H4 (cell line): ENCODE results near the gene SLC35E4. TPM values are rescaled to one million over a fixed set of nuclear protein-coding genes. Genes with fewer than 3 reads are reported as not detected.
A peak's percentile ranks its signal among the peaks of the same experiment; 100 is the strongest.
"Not testable (repeated sequence)": the region's sequence is repeated elsewhere in the genome, so short reads cannot be mapped to it uniquely, and the experiment has no call there.

Source experiments
- DNase-seq: peaks from one replicate; pipeline ENCODE4 v3.0.0-alpha.2; 2015; ENCODE audit warnings: low spot score
- total RNA-seq: library from RNA; depleted of rRNA; stranded (reverse); fragments of >200 nt; shearing (Covaris generic); gene quantifications from 2 replicates; pipeline ENCODE4 v1.2.3, GENCODE V29; 2014

Gene SLC35E4
- total RNA-seq, 1 experiment from 2014 or later, result 0.56 TPM

DNA sequence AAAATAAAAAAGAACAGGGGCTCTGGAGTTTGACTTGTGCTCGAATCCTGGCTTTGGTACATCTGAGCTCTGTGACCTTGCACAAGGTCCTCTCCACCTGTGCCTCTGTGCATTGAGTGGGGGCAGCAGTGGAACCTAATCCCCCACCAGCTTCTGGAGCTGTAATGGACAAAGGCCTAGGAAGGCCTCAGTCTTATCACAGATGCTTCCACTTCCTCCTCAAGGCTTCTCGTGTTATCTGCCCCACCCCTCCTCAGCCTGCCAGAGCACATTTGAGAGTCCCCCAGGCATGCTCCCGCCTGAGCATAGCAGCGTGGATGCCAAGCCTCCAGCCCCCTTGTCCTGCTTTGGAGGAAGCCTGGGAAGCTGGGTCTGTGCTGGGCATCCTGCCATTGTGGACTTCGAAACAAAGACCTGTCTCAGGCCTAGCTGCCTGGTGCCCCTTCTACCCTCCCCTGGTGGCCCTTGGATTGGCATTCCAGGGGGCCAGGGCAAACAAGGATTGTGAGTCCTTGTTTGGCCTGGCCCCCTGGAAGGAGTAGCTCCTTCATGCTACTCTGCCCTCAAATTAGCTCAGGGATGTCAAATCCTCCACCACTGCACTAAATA lies 15.0 kb downstream of the SLC35E4 start:
- no peak for DNase-seq

DNA sequence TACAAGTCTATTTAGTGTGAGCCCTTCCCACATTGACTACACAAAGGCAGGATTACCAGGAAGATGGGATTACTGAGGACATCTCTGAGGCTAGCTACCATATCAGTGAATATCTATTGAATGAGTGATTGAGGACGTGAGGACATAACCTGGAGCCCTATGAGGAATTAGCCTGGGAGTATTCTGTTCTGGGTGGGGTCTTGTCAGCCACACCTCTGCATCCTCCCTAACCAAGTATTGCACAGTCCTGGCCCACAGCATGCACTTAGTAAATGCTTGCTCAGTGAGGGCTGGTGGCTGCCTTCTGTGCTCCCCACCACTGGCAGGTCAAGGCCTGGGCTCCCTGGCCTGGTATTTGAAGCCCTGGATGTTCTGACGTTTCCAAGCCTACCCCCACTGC lies 17.3 kb downstream of the SLC35E4 start:
- DNase-seq, result no peak

DNA sequence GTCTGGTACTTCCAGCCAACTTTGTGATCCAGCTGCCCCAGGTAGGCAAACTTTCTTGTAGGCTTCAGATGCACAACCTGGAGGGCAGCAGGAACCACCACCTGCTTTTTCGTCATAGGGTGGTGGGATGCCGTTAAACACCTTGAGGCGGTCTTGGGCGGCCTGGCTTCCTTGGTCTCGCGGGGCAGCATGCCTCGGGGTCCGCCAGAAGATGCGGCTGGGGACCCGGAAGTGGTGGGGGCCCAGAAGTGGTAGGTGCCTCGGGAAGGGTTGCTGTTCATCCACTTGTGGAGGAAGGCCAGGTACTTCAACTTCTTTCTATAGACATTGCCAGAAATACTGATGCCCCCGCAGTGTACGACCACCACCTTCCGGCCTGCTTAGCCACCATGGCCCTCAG lies 18.8 kb downstream of the SLC35E4 start:
- DNase-seq, result no peak

DNA sequence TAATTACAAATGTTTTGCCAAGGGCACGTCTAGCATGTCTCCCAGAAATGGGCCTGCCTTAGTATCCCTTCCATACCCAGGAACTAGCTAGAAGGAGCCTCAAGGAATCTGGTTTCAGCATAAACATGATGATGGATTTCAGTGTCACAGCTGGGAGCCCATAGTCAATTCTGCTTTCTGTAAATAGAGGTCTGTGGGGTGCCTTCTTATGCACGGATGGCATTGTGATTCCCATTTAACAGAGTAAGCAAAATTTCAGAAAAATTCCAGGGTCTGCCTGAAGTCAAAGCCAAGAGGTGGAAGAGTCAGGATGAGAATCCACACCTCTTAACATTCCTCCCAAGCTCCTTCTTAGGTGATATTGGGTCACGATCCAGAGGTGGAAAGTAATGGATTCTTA lies 20.0 kb downstream of the SLC35E4 start:
- DNase-seq, result no peak

DNA sequence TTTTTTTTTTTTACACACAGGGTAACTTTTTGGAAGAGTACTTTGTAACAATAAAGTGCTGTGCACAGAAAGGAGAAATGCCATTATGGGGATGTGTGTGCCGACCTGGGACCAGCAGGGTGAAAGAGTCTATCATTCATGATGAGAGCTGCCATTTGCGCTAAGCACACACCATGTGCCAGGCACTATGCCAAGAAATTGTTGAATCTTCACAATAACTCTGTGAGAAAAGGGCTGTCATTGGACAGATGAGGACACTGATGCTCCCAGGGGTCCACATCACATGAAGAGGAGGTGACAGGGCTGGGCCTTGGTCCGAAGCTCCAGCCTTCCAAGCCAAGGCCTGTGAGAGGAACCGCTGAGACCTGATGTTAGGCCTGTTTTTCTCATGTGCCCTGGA lies 26.5 kb downstream of the SLC35E4 start:
- no peak for DNase-seq

DNA sequence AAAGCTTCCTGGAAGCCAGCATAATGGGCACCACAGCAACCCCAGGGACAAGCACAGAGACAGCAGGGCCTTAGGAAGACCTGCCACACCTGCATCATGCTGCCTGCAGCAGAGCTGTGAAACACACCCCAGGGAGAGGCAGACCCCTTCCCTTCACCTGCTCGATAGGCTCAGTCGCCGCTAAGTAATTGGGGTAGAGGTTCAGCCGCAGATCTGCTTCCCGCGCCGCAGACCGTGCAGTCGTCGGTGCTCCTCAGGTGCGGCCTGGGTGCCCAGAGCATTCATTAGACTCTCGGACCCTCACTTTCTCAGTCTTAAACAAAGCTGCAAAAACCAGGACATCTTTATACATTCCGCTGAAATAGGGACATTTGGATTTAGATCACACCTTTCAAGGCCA lies 29.2 kb downstream of the SLC35E4 start:
- DNase-seq, result no peak

DNA sequence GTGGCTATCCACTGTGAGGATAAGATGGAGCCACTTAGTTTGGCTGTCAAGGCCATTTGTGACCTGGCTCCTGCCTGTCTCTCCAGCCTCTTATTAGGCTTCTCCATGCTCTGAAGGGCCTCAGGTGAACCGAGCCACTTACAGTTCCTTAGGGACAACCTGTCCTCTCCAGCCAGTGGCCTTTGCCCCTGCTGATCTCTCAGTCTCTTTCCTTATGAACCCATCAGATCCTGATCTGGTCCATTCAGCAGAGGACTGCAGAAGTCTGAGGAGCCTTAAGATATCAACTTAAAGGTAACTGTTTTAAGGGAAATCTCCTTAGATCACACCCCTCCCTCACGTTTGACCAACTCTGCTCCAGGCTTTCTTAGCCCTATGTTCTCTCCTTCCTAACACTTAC lies 29.7 kb downstream of the SLC35E4 start:
- no peak for DNase-seq

DNA sequence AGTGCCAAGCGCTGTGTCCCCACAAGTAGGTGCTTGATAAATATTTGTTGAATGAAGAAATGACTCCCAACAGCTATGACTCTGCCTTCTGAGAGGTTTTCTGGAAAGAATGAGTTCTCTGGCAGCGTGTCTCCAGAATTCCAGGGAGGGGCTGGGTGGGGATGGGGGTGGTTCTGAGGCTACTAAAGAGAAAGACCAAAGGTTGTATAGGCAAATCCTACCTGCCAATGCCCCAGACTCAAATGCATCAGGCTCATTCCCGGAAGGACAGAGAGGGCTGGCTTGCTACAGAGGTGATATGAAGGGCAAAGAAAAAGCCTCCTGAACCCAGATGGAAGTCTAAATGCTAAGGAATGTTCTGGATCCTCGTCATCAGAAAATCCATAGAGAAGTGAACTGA lies 30.2 kb downstream of the SLC35E4 start:
- DNase-seq, result no peak

DNA sequence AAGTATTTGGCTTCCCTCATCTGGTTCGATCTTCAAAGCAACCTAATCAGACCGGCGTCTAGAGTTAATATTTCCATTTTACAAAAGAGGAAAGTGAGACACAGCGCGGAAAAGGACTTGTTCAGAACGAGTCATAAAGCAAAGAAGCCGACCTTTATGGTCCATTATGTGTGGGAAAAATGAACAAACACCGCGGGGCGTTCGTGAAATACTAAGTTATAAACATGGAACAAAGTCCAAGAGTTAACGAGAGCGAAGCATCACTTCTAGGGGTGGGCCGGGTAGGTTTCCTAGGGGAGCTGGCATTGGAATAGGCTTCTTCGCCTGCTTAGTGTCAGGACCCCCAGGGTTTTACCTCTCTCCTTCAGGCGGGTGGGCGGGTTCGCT lies 31.5 kb downstream of the SLC35E4 start:
- no peak for DNase-seq

DNA sequence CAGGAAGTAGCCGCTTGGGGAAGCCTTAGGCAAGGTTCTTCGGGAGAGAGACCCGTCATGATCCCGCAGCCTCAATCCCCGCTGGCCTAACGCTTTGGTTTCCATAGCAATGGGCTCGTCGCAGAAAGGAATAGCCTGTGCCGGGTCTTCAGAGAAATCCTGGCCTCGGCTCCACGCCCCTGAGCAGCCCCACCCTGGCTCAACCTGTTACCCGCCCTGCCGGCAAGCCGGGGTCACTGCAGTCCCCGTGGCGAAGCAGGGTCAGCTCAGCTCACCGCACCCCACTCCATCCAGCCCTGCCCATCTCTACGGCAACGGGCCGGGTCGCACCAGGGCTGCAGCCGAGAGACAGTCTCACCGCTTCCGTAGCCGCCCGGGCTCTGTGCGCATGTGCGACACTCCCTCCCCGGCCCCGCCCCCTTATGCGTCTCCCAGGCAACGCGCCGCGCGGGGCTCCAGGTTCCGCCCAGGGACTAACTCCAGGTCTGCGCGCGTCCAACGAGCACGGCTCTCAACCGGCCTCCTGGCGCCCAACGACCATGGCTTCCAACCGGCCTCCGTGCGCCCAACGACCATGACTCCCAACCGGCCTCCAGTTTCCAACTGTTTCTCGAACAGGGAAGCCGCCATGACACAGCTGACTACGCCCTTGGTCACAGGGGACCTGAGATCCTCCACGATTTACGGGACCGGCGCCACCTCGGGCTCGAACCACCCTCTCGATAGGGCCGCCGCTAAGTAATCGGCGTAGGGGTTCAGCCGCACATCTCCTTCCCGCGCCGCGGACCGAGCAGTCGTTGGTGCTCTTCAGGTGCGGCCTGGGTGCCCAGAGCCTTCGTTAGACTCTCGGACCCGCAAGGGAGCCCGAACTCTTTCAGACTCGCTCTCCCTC lies 32.2 kb downstream of the SLC35E4 start, which contains the start of gene DUSP18:
TSS of gene DUSP18 (minus strand) at position 382 of the 892 bp plus-strand sequence. CDS start 3,872 bp downstream, outside the sequence.
- peak; percentile 83 for DNase-seq

DNA sequence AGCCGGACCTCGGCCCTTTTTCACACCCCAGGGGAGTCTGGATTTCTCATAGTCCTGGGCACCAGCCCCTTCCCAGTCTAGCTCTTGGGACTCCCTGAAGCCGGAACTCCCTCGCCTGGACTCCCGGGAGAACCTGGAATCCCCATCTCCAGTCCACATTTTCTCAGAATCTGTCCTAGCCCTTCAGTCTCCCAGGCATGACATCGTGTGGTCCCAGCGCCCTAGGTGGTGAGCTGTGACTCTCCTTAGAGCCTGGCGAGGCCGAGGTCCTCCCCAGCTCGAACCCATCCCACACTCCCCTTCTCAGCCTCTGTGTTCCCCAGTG lies 32.8 kb downstream of the SLC35E4 start:
- no peak for DNase-seq

DNA sequence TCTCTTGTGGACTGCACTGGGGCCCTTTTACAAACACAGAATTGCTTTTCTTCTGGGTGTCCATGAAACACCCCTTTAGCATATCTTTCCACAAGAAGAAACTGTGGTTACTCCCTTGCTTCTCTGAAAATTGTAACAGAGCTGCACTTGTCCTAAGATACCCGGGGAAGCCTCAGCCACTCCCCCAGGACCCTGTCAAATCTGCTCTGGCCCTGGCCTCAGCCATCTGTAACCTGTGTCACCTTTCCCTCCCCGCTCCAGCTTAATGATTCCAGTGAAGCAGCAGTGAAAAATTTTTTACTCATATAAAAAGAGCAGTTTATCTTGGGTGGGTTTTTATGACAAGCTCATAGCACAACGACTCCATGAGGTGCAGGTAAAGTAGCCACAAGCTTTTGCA lies 35.5 kb downstream of the SLC35E4 start:
- DNase-seq, result no peak

DNA sequence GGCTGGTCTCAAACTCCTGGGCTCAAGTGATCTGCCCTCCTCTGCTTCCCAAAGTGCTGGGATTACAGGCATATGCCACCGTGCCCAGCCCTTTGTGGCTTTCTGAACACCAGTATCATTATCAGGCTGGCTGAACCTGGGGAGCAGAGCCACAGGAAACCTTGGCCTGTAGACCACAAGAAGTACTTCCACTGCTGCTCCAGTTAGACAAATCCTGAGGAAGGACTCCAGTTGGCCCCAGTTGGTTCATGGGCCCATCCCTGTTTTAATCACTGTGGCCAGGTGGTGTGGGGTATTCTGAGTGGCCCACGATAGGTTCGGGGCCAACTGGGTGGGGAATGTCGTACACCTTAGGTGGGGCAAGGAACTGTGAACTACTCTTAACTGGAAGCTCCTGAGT lies 37.6 kb downstream of the SLC35E4 start:
- DNase-seq, result no peak

DNA sequence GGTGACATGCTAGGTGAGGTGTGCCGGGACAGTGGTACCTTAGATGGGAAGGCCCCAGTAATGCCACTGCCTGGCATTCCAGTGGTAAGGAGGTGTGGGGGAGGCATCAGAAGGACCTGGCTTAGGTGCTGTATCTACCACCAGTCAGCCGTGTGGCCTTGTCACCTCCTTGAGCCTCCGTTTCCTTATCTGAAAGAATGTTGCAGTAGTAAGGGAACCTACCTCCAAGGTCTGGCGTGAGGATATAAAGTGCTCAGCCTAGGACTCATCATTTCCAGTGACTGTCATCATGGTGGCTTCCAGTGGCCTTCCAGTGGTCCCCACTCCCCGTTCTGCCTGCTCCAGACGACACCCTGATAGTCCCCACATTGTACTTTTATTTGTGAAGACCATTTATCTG lies 38.9 kb downstream of the SLC35E4 start:
- DNase-seq, result no peak

DNA sequence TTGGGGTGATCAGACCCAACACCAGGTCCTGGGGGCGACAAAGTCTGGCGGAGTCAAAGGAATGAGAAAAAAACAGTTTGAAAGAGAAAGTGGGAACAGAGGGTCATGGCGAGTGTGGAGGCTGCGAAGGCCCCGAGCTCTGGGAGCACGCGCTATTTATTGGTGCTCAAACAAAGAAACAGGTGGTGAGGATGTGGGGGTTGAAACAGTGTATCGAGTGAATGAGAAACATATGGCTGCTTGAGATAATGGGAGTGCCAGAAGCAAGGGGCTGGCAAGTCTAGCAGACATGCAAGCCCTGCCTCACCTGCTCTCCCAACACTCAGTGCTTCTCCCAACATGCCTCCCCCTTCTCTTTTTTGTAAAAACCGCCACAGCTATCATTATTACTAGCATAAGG lies 39.9 kb downstream of the SLC35E4 start:
- DNase-seq, result no peak

DNA sequence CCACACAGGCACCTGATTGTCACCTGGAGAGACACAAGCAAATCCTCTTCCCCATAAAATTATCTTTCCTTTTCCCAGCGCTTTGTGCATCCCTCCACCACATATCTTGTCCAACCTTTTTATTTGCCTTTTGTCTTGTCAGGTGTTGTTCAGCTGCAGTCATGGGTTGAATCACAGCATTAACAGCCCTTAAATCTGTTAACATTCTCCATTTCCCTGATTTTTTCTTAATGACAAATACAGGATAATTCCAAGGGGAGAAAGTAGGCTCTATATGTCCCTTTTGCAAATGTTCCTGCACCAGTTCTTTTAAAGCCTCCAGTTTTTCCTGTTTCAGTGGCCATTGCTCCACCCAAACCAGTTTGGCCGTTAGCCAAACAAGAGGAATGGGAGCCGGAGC lies 41.0 kb downstream of the SLC35E4 start:
- DNase-seq, result not testable (repeated sequence)

DNA sequence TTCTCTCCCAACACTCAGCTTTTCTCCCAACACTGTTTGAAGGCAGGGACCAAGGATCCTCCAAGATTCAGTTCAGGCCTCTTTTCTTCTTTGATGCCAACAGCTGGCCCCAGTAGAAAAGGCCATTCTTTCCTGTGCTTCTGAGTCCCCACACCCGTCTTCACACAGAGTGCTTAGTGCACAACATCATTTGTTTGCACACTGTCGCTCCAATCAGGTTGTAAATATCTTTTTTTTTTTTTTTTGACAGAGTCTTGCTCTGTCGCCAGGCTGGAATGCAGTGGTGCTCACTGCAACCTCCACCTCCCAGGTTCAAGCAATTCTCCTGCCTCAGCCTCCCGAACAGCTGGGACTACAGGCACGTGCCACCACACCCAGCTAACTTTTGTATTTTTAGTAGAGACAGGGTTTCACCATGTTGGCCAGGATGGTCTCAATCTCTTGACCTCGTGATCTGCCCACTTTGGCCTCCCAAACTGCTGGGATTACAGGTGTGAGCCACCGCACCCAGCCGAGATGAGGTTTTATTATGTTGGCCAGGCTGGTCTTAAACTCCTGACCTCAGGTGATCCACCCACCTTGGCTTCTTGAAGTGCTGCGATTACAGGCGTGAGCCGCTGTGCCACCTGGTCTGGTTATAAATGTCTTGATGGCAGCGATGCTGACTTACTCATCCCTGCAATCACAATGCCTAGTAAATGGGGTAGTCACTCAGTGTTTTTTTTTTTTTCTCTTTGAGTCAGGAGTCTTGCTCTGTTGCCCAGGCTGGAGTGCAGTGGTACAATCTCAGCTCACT lies 44.5 kb downstream of the SLC35E4 start:
- not testable (repeated sequence) for DNase-seq

DNA sequence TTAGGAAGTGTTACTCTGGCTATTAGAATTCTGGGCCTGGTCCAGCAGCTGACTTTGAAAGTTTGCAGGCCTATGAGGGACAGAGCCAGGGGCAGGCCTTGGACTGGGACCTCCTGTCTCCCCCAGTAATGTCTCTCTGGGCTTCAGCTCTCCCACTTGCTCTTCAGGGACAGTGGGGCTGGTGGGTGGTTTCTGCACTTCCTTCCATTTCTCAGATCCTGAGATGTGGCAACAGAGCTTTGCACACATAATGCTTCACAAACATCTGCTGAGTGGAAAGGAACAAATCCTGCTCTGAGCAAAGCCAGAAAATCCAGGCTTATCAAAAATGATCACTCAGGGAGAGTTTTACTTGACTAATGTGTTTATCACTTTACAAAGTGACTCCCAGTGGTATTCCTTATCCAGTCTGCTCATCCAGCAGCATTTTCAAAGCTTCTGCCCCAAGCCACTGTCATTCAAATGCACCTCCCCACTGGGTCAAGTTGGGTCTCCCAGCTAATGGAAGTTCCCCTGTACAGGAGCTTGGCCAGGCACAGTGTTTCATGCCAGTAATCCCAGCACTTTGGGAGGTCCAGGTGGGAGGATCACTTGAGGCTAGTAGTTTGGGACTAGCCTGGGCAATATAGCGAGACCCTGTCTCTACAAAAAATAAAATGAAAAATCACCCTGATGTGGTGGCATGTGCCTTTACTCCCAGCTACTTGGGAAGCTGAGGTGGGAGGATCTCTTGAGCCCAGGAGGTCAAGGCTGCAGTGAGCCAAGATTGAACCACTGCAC lies 45.6 kb downstream of the SLC35E4 start:
- no peak for DNase-seq

DNA sequence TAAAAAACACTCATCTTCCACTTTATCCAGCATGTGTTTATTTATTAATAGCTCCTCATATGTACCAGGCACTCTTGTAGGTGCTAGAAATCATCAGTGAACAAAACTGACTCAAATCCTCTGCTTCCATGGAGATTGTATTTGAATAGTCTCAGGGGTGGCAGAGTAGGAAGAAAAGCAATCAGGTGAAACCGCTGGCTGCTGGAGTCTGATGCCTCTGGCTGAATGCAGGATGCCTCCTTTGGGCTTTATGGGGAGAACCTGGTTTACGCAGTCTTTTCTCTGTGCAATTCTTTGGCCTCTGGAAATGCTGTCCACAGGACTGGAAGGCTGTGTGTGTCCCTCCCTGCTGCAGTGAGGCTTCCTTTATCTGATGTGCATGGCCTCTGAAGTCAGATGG lies 46.2 kb downstream of the SLC35E4 start:
- DNase-seq, result no peak

DNA sequence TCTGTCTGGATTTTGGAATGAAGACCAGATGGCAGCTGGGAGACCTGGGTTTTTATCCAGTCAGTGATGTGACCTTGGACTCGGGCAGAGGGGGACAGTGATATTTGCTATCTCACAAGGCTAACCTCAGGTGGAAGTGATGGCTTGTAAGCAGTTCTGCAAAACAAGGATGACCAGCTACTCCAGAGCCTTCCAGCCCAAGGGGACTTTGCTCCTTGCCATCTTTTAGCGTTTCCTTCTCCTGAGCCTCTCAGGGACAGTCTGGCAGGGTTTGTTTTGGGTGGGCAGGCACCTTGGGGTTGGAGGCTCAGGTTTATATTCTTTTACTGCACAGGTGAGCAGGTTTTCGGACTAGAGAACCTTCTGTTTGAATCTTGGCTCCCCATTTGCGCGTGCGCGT lies 49.6 kb downstream of the SLC35E4 start:
- DNase-seq, result no peak

DNA sequence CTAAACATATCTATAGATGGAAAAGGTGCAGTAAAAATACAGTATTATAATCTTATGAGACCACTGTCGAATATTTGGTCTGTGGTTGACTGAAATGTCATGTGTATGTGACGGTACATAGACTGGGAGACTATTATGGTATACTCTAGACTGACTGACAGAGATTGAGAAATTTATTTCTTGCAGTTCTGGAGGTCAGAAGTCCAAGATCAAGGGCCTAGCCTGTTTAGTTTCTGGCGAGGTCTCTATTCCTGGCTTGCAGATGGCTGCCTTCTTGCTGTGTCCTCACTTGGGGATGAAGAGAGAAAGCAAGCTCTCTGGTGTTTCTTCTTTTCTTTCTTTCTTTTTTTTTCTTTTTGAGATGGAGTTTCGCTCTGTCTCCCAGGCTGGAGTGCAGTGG lies 51.8 kb downstream of the SLC35E4 start:
- DNase-seq, result no peak

DNA sequence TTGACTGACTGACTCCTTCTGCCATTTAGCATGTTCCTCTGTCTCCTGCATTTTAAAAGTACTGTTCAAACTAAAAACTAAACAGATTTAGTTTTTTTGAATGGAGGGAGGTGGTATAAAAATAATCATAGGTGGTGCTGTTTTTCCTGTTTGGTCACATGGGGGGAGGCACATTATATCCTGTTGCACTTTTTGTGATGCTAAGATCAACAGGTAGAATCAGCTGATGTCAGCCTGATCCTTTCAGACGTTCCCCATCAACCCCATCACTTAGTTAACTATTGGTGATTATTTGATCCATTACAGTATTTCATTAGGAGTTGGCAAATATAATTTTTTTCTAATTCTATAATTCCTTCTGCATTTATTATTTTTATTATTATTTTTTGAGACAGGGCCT lies 54.0 kb downstream of the SLC35E4 start:
- DNase-seq, result no peak
